Naive B cell (primary cell): ENCODE data around the gene RRBP1. TPM values are rescaled to one million over a fixed set of nuclear protein-coding genes. Genes with fewer than 3 reads are reported as not detected.

Source experiments
- ATAC-seq, 2 donors: fragments of 150-1000 bp; cut with Tn5 transposase; 2 replicates each; pipeline ENCODE4 v1.10.0; 2021; ENCODE audit warnings: low read depth in 2 of 2, mild to moderate bottlenecking in 2 of 2, moderate library complexity in 2 of 2
- DNase-seq: peaks from one replicate; pipeline ENCODE4 v3.0.0; 2022
- H3K27ac Mint-ChIP-seq, 6 donors: one replicate each; pipeline ENCODE4 v1.8.0; 2020 to 2022; ENCODE audit warnings: mild to moderate bottlenecking in 6 of 6, mixed read lengths in 6 of 6, moderate library complexity in 5 of 6, inconsistent platforms in 2 of 6
- H3K27me3 Mint-ChIP-seq, 3 donors: one replicate each; pipeline ENCODE4 v1.8.0; 2021 to 2022; ENCODE audit warnings: mixed read lengths in 3 of 3, mild to moderate bottlenecking in 1 of 3
- H3K36me3 Mint-ChIP-seq, 2 donors: one replicate each; pipeline ENCODE4 v1.8.0; 2020 to 2022; ENCODE audit warnings: mixed read lengths in 2 of 2, inconsistent platforms in 1 of 2, mild to moderate bottlenecking in 1 of 2
- H3K4me1 Mint-ChIP-seq, 3 donors: one replicate each; pipeline ENCODE4 v1.8.0; 2020 to 2022; ENCODE audit warnings: mixed read lengths in 3 of 3, inconsistent platforms in 1 of 3, mild to moderate bottlenecking in 1 of 3, moderate library complexity in 1 of 3
- H3K4me3 Mint-ChIP-seq, 8 donors: one replicate each; pipeline ENCODE4 v1.8.0; 2020 to 2022; ENCODE audit warnings: mild to moderate bottlenecking in 8 of 8, mixed read lengths in 8 of 8, moderate library complexity in 8 of 8, inconsistent platforms in 2 of 8
- H3K9me3 Mint-ChIP-seq, 7 donors: one replicate each; pipeline ENCODE4 v1.8.0; 2020 to 2022; ENCODE audit warnings: mixed read lengths in 7 of 7, mild to moderate bottlenecking in 5 of 7, inconsistent platforms in 2 of 7, moderate library complexity in 1 of 7
- polyA plus RNA-seq, 6 donors: library from polyadenylated mRNA; unstranded; fragments of 300-500 nt; fragmentation: Illumina TruSeq; gene quantifications; one replicate each; pipeline ENCODE4 v1.2.3, GENCODE V29; 2021; ENCODE audit warnings: low read depth in 6 of 6

The RRBP1 gene
- polyA plus RNA-seq, 6 donors from 2014 or later, result 1.00 to 12.2 (median 2.1) TPM

GRCh38 chr20:17643531-17644188 is 38.4 kb downstream of the RRBP1 start:
- H3K27ac Mint-ChIP-seq, result peak overlapping the region in 2 of 6 donors; percentile 10 to 88
- ATAC-seq (peak in 1 of 2 donors; percentile 46), DNase-seq (no peak)
- peak overlapping the region in 1 of 8 donors; percentile 75 for H3K4me3 Mint-ChIP-seq
- no peaks in the 10 kb centered on the region for H3K27me3 Mint-ChIP-seq
- H3K4me1 Mint-ChIP-seq, result peaks cover 10 to 37% (median 18%) of the 10 kb centered on the region in 3 donors
- no peaks in the 10 kb centered on the region for H3K9me3 Mint-ChIP-seq
- no peaks in the 10 kb centered on the region for H3K36me3 Mint-ChIP-seq

GRCh38 chr20:17642404-17643269 is 39.4 kb downstream of the RRBP1 start:
- DNase-seq, result no peak
- peaks cover 4 to 28% (median 15%) of the 10 kb centered on the region in 3 donors for H3K4me1 Mint-ChIP-seq
- H3K27ac Mint-ChIP-seq, result peak overlapping the region in 1 of 6 donors; percentile 34
- H3K36me3 Mint-ChIP-seq, result no peaks in the 10 kb centered on the region
- no peaks in the 10 kb centered on the region for H3K27me3 Mint-ChIP-seq
- no peaks in the 10 kb centered on the region for H3K9me3 Mint-ChIP-seq
- no peak for ATAC-seq
- peak overlapping the region in 1 of 8 donors; percentile 33 for H3K4me3 Mint-ChIP-seq

GRCh38 chr20:17641993-17642392 is 40.0 kb downstream of the RRBP1 start:
- no peak for DNase-seq
- H3K9me3 Mint-ChIP-seq, result no peaks in the 10 kb centered on the region
- peaks cover 4 to 25% (median 15%) of the 10 kb centered on the region in 3 donors for H3K4me1 Mint-ChIP-seq
- no peak overlapping the region for H3K4me3 Mint-ChIP-seq
- H3K27ac Mint-ChIP-seq, result no peak overlapping the region
- H3K36me3 Mint-ChIP-seq, result no peaks in the 10 kb centered on the region
- no peaks in the 10 kb centered on the region for H3K27me3 Mint-ChIP-seq
- ATAC-seq, result no peak

- Mint-ChIP-seq H3K4me3 (no peak overlapping the region), H3K27ac (no peak overlapping the region), H3K36me3 (no peaks in the 10 kb centered on the region), H3K4me1 (peaks cover 4 to 20% (median 13%) of the 10 kb centered on the region in 3 donors), H3K27me3 (no peaks in the 10 kb centered on the region), H3K9me3 (no peaks in the 10 kb centered on the region)
- no peak for ATAC-seq
- no peak for DNase-seq
Measured at GRCh38 chr20:17641520-17641964, 40.5 kb downstream of the RRBP1 start.

- no peak overlapping the region for H3K27ac Mint-ChIP-seq
- peaks cover 6 to 23% (median 16%) of the 10 kb centered on the region in 3 donors for H3K4me1 Mint-ChIP-seq
- no peaks in the 10 kb centered on the region for H3K27me3 Mint-ChIP-seq
Measured at GRCh38 chr20:17640875-17641378, 41.1 kb downstream of the RRBP1 start.

GRCh38 chr20:17640146-17640874 is 41.7 kb downstream of the RRBP1 start:
- Mint-ChIP-seq H3K36me3 (no peaks in the 10 kb centered on the region), H3K9me3 (no peaks in the 10 kb centered on the region), H3K27me3 (no peaks in the 10 kb centered on the region), H3K4me1 (peaks cover 8 to 27% (median 16%) of the 10 kb centered on the region in 3 donors), H3K4me3 (no peak overlapping the region), H3K27ac (no peak overlapping the region)
- ATAC-seq, result no peak
- no peak for DNase-seq

More at GRCh38 chr20:17640875-17641378, 41.1 kb downstream of the RRBP1 start:
- Mint-ChIP-seq H3K36me3 (no peaks in the 10 kb centered on the region), H3K4me3 (no peak overlapping the region), H3K9me3 (no peaks in the 10 kb centered on the region)
- DNase-seq, result no peak
- no peak for ATAC-seq

GRCh38 chr20:17638835-17639407 is 43.1 kb downstream of the RRBP1 start:
- Mint-ChIP-seq H3K4me3 (no peak overlapping the region), H3K4me1 (peaks cover 11 to 24% (median 12%) of the 10 kb centered on the region in 3 donors), H3K9me3 (no peaks in the 10 kb centered on the region), H3K27me3 (no peaks in the 10 kb centered on the region), H3K27ac (no peak overlapping the region), H3K36me3 (no peaks in the 10 kb centered on the region)
- ATAC-seq (no peak), DNase-seq (no peak)

GRCh38 chr20:17637985-17638640 is 43.9 kb downstream of the RRBP1 start:
- Mint-ChIP-seq H3K4me3 (no peak overlapping the region), H3K27ac (no peak overlapping the region), H3K36me3 (no peaks in the 10 kb centered on the region), H3K9me3 (no peaks in the 10 kb centered on the region), H3K27me3 (no peaks in the 10 kb centered on the region), H3K4me1 (peaks cover 7 to 17% (median 8%) of the 10 kb centered on the region in 3 donors)
- no peak for DNase-seq
- ATAC-seq, result no peak

- H3K4me1 Mint-ChIP-seq, result peaks cover 7 to 17% (median 10%) of the 10 kb centered on the region in 3 donors
- H3K36me3 Mint-ChIP-seq, result peaks cover 0 to 3% of the 10 kb centered on the region in 2 donors
- ATAC-seq (no peak), DNase-seq (no peak)
- no peak overlapping the region for H3K27ac Mint-ChIP-seq
- no peaks in the 10 kb centered on the region for H3K9me3 Mint-ChIP-seq
- no peaks in the 10 kb centered on the region for H3K27me3 Mint-ChIP-seq
- no peak overlapping the region for H3K4me3 Mint-ChIP-seq
Measured at GRCh38 chr20:17637413-17637780, 44.6 kb downstream of the RRBP1 start.

- Mint-ChIP-seq H3K27me3 (no peaks in the 10 kb centered on the region), H3K4me3 (peak overlapping the region in 1 of 8 donors; percentile 35), H3K4me1 (peaks cover 7 to 17% (median 12%) of the 10 kb centered on the region in 3 donors), H3K27ac (no peak overlapping the region), H3K36me3 (peaks cover 0 to 8% of the 10 kb centered on the region in 2 donors), H3K9me3 (no peaks in the 10 kb centered on the region)
- no peak for ATAC-seq
- DNase-seq, result no peak
Measured at GRCh38 chr20:17636523-17637412, 45.3 kb downstream of the RRBP1 start.

- peak in 1 of 2 donors; percentile 17 for ATAC-seq
- peaks cover 7 to 17% (median 12%) of the 10 kb centered on the region in 3 donors for H3K4me1 Mint-ChIP-seq
- peaks cover 0 to 8% of the 10 kb centered on the region in 2 donors for H3K36me3 Mint-ChIP-seq
- peak overlapping the region in 2 of 8 donors; percentile 53 to 62 for H3K4me3 Mint-ChIP-seq
- no peak for DNase-seq
- no peaks in the 10 kb centered on the region for H3K27me3 Mint-ChIP-seq
- H3K27ac Mint-ChIP-seq, result peak overlapping the region in 4 of 6 donors; percentile 41 to 87 (median 68)
- no peaks in the 10 kb centered on the region for H3K9me3 Mint-ChIP-seq
Measured at GRCh38 chr20:17635332-17636244, 46.5 kb downstream of the RRBP1 start.
